ENCODE data around the gene SOCS2.

- TF ChIP-seq CTCF (IDR thresholded peaks at IDR 0.05) (no peak), EP300 (IDR thresholded peaks at IDR 0.05) (no peak), POLR2AphosphoS5 (IDR thresholded peaks at IDR 0.05) (no peak)
Observed at GRCh38 chr12:93601591-93601990, 29.1 kb downstream of the SOCS2 start.
